Measurements from ENCODE around the gene BCCIP.

Gene BCCIP

DNA sequence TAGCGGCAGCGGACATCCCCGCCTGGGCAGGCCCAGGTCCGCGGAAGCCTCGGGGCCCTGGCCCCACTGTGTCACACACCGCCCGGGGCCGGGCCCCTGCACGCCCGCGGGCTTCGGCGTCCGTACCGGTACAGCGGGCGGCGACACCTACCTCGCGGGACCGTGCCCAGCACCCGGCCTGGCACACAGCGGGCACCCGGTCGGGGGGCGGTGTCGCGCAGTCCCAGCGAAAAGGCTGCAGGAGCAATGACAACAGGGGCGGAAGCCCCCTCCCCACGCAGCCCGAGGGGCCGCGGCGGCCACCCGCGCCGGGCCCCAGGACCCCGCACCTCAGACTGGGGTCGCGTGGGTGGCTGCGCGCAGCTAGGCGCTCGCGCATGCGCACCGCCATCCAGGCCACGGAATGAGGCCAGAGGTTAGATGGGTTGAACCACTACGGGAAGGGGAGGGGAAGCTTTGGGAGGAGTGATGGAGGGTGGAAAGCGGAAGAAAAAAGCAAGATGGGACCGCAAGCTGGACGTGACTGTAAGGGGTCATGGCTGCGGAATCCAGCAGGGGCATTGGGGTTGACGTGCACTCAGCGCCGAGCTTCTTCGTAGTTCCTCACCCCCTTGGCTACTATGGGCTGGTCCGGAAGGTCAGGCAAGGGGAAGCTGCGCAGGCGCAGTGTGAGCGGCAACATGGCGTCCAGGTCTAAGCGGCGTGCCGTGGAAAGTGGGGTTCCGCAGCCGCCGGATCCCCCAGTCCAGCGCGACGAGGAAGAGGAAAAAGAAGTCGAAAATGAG, at the start of gene BCCIP, which contains the start of gene UROS:
BCCIP (plus strand) TSS at position 669 of the 785 bp plus-strand sequence; CDS start at position 681, 12 bp downstream.
UROS (minus strand) TSS at position 381 of the 785 bp plus-strand sequence. CDS start 6,759 bp downstream, outside the sequence.
- TF ChIP-seq GATA2 (IDR thresholded peaks at IDR 0.05; ENCODE audit: low read depth, low read length) (no peak), GATA3 (IDR thresholded peaks at IDR 0.05; ENCODE audit: low read depth, low read length) (no peak)

DNA sequence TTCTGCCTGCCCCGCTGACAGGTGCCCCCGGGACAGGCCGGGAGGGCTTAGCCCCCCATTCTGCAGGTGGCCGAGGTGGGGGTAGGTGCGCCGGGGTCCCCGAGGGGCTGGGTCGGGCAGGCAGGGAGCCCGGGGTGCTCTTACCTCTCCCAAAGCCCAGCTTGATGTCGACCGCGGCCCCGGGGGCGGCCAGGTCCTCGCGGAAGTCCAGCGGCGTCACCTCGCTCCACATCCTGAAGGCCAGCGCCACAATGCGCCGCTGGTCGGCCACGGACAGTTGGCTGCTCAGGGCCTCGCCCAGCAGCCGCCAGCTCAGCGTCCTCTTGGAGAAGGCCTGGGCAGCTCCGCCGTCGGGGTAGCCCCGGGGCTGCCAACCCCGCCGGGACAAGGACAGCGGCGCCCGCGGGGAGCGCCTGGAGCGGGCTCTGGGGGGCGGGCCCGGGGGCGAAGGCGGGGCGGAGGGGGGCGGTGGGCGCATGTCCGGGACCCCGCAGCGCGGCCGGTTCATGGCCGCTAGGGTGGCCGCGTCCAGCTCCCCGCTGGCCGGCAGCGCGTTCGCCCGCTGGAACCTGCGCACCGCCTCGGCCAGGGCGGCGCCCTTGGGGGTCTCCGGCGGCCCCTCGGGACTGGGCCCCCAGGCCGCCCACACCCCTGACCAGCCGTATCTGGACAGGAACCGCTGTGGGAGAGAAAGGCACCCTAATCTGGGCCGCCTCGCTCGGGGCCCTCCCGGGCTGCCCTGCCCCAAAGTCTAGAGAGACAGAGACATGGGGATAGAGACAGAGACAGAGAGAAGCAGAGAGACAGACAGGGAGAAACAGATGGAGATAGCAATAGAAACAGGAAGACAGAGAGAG, 49.4 kb upstream of the BCCIP start:
- no peak for TF ChIP-seq GATA3 (IDR thresholded peaks at IDR 0.05; ENCODE audit: low read depth, low read length)
- no peak for TF ChIP-seq GATA2 (IDR thresholded peaks at IDR 0.05; ENCODE audit: low read depth, low read length)

DNA sequence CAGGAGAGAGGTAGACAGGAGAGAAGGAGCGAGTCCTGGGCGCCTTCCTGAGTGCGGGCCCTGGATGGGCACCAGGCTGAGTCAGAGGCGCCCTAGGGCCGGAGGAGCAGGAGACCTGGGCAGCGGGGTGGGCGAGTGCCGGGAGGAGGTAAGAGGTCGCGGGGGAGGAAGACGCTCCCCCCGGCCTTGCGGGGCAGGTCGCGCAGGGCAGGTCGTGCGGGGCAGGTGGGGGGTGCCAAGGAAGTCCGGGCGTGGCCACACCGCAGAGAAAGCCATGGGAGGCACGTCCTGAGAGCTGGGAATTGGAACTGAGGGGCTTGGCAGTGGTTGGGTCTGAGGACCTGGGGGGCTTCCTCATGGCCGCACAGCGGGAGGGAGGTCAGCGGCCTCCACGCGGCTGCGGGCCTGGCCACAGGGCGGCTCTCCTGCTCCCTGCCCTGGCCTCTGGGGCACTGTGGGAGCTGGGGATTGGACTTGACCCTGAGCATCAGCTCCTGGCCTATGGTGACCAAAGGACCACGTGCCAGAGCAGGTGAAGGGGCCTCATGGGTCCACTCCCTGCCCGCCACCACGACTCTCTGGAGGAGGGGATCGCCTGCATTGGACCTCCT, 48.7 kb upstream of the BCCIP start:
- TF ChIP-seq GATA2 (IDR thresholded peaks at IDR 0.05; ENCODE audit: low read depth, low read length) = no peak
- TF ChIP-seq GATA3 (IDR thresholded peaks at IDR 0.05; ENCODE audit: low read depth, low read length) = no peak

DNA sequence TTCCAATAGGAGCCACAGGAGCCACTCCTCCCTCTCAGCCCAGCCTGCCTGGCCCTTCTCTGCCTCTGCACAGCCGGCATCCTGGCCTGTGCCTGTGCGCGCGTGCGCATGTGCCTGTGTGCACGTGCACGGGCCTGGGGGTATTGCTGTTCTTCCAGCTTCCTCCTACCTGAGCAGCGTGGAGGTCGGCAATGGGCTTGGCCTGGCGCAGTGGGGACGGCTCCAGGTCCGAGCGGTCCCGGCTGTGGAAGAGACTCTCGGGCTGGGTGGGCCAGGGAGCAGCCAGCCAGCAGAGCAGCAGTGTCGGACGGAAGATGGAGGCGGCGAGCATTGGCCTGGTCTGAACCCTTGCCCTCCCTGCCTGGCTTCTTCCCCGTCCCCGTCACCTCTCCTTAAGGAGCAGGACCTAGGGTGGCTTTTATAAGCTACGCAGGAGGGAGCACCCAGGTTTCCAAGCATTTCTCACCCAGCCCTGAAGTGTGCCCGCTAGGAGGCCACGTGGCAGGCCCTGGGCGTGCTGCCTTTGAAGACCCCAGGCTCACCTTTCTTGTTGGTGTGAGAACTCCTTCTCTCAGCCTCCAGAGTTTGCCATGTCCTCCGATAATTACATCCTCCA, 47.7 kb upstream of the BCCIP start, which contains the start of gene MMP21:
MMP21 (minus strand) TSS at position 331 of the 616 bp plus-strand sequence; CDS start at position 331, 0 bp downstream.
- no peak for TF ChIP-seq GATA2 (IDR thresholded peaks at IDR 0.05; ENCODE audit: low read depth, low read length)
- no peak for TF ChIP-seq GATA3 (IDR thresholded peaks at IDR 0.05; ENCODE audit: low read depth, low read length)

DNA sequence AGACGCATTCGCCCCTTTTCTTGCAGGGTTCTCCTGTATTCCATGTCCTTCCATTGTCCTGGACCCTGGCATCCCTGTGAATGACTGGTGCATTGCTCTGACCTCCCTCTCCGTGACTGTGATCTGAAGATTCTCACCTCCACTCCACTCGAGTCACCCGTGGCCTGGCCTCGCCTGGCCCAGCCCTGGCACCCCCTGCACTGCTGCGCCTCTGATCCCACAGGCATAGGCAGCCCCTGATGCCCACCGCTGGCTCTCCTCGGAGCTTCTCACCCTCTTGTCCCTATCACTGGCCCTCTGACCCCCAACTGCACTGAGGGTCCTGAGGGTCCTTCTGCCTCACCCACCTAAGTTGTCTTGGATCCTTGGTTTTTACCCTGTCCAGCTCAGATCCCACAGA, 45.5 kb upstream of the BCCIP start:
- no peak for TF ChIP-seq GATA3 (IDR thresholded peaks at IDR 0.05; ENCODE audit: low read depth, low read length)
- no peak for TF ChIP-seq GATA2 (IDR thresholded peaks at IDR 0.05; ENCODE audit: low read depth, low read length)

DNA sequence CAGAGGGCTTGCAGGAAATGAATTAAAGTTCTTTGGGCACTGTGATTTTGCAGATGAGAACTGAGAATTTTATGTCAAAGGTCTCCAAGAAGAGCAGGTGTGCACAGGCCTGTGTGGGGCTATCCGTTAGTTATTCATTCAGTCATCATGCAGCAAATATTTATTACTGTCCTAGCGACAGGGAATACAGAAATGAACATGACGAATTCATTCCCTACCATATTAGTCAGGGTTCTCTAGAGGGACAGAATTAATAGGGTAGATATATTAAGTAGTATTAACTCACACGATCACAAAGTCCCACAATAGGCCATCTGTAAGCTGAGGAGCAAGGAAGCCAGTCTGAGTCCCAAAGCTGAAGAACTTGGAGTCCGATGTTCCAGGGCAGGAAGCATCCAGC, 44.8 kb upstream of the BCCIP start:
- TF ChIP-seq GATA3 (IDR thresholded peaks at IDR 0.05; ENCODE audit: low read depth, low read length) (no peak), GATA2 (IDR thresholded peaks at IDR 0.05; ENCODE audit: low read depth, low read length) (no peak)

DNA sequence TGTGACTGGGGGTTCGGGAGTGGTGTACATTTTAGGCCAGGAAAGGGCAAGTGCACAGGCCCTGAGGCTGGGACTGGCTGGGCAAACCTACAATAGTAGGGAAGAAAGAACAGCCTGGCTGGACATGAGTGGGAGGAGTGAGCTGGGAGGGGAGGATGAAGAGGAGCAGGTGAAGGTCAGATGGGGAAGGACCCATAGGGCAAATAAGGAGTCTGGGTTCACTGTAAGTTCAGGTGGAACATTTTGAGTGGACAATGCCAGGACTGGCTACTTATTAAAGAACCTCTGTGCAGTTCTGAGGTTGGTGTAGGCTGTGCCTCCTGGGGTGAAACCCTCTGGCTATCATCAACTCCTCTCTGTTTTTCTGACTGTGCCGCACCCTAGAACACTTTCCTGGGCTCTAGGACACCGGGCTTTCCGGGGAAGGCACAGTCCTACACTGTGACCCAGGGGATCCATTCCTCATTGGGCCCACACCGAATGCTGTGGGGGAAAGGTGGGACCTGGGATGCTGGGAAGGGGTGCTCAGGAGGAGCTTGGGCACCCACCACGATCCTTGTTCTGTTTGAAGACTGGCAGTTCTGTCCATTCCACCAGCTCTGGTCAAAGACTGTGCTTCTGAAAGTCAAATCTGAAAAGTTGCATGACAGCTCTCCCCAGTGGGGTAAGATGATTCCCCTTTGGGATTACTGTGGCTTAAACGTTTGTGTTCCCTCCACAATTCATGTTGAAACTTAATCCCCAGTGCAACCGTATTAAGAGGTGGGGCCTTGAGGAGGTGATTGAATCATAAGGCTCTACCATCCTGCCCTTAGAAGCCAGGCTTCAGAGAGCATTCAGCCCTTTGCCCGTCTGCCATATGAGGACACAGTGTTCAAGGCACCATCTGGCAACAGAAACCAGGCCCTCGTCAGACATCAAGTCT, 43.7 kb upstream of the BCCIP start:
- TF ChIP-seq GATA2 (IDR thresholded peaks at IDR 0.05; ENCODE audit: low read depth, low read length) = no peak
- no peak for TF ChIP-seq GATA3 (IDR thresholded peaks at IDR 0.05; ENCODE audit: low read depth, low read length)

DNA sequence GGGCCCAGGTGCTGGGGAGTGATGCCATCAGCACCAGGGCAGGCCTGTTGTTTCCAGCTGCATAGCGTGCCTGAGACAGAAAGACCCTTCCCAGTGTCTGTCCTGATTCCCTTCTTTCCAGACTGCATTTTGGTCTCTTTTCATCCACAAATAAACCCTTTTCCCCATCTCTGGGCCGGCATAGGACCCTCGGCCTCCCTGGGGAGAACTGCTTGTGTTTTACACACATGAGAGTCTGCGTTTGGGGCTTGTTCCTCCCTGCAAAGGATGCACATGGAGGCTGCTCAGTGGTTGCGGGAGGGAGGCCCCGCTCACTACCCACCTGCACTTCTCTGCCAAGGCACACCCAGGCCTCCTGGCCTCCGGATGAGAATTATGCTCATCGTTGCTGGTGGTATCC, 42.0 kb upstream of the BCCIP start:
- TF ChIP-seq GATA2 (IDR thresholded peaks at IDR 0.05; ENCODE audit: low read depth, low read length) (no peak), GATA3 (IDR thresholded peaks at IDR 0.05; ENCODE audit: low read depth, low read length) (no peak)

DNA sequence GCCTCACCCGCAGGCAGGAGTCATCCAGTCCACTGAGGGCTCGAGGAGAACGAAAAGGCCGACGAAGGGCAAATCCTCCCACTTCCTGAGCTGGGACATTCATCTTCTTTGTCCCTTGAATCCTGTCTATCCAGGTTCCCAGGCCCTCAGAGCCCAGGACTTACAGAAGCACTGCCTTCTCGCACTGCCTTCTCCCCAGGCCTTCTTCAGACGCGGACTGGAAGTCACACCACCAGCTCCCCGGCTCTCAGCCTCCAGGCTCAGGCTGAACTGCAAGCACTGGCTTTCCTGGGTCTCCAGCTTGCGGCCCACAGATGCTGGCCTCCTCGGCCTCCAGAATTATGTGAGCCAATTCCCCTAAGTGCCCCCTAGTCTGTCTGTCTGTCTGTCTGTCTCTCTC, 41.3 kb upstream of the BCCIP start:
- no peak for TF ChIP-seq GATA2 (IDR thresholded peaks at IDR 0.05; ENCODE audit: low read depth, low read length)
- TF ChIP-seq GATA3 (IDR thresholded peaks at IDR 0.05; ENCODE audit: low read depth, low read length) = no peak

DNA sequence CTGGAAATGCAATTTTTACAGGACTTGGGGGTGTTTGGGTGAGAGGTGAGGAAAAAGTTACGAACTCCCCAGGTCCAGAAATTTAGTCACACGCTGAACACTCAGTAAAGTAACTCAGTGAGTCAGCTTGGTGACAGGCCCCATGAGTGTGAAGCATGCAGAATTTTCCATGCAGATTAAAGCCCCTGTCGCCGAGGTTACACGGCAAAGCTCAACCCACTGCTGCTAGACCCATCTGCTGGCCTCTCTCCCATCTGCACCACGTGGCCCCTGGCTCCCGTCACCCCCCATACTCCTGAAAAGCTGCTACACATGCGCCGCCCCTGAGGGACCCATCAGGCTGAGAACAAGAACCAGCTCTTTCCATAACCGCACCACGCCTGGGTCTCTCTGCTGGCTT, 40.7 kb upstream of the BCCIP start:
- TF ChIP-seq GATA2 (IDR thresholded peaks at IDR 0.05; ENCODE audit: low read depth, low read length) (no peak), GATA3 (IDR thresholded peaks at IDR 0.05; ENCODE audit: low read depth, low read length) (no peak)

DNA sequence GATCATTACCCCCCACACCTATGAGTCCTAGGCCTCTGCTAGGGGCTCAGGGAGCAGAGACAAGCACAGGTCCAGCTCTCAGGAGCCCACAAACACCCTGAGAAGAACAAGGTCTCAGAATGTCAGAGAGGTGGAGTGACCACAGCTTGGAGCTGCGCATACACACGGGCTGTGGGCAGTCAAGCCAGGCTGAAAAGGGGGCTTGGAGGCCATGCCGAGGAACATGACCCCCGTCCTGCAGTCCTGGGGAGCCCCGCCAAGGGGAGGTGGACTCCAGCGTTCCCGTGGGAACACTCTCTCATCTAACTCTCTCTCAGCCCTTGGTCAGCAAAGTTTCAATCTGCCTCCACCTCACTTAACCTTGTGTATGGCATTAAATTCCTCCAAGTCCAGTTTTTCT, 39.9 kb upstream of the BCCIP start:
- TF ChIP-seq GATA3 (IDR thresholded peaks at IDR 0.05; ENCODE audit: low read depth, low read length) (no peak), GATA2 (IDR thresholded peaks at IDR 0.05; ENCODE audit: low read depth, low read length) (no peak)

DNA sequence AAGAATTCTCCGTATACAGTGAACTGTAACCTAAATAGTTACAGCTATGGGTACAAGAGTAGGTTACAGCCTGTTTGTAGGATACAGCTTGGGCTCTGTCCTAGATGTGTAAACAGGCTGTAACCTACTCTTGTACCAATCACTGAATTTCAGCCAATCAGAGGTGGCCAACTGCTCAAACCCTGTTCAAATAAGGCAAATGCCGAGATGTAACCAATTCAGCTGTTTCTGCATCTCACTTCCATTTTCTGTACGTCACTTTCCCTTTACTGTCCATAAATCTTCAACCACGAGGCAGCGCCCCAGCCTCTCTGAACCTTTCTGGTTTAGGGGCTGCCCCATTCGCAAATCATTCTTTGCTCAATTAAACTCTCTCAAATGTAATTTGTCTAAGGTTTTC, 39.4 kb upstream of the BCCIP start:
- TF ChIP-seq GATA2 (IDR thresholded peaks at IDR 0.05; ENCODE audit: low read depth, low read length) (no peak), GATA3 (IDR thresholded peaks at IDR 0.05; ENCODE audit: low read depth, low read length) (no peak)

DNA sequence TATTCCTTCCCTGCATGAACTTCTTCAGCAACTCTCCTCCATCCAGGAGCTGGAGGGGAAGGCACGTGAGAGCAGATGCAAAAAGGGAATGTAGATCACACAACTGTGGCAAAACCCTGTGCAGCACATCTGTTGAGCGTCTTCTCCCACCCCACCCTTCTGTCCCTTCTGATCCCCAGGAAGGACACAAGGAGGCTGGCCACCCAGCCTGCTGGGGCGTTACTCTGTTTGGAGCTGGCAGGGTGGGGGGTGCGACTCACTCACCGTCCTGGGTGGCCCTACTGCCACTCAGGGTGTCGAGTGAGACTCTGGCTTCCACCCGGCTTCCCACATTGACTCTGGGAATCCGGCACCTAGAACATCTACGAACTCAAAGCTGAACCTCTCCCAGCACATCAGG, 37.6 kb upstream of the BCCIP start:
- TF ChIP-seq GATA3 (IDR thresholded peaks at IDR 0.05; ENCODE audit: low read depth, low read length) (no peak), GATA2 (IDR thresholded peaks at IDR 0.05; ENCODE audit: low read depth, low read length) (no peak)

All from SH-SY5Y (cell line).